ENCODE measurements around the gene RDM1.

Gene RDM1

GRCh38 chr17:35909408-35909807 is 21.2 kb downstream of the RDM1 start:
- no peak for DNase-seq (ENCODE audit: low read depth)
- H3K4me3 ChIP-seq (ENCODE audit: low read length) = no peak overlapping the region
- TF ChIP-seq, protein P1, sequence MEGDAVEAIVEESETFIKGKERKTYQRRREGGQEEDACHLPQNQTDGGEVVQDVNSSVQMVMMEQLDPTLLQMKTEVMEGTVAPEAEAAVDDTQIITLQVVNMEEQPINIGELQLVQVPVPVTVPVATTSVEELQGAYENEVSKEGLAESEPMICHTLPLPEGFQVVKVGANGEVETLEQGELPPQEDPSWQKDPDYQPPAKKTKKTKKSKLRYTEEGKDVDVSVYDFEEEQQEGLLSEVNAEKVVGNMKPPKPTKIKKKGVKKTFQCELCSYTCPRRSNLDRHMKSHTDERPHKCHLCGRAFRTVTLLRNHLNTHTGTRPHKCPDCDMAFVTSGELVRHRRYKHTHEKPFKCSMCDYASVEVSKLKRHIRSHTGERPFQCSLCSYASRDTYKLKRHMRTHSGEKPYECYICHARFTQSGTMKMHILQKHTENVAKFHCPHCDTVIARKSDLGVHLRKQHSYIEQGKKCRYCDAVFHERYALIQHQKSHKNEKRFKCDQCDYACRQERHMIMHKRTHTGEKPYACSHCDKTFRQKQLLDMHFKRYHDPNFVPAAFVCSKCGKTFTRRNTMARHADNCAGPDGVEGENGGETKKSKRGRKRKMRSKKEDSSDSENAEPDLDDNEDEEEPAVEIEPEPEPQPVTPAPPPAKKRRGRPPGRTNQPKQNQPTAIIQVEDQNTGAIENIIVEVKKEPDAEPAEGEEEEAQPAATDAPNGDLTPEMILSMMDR (IDR thresholded peaks at IDR 0.05; ENCODE audit: insufficient read depth, low read depth, low read length, missing control alignments) = no peak

DNA sequence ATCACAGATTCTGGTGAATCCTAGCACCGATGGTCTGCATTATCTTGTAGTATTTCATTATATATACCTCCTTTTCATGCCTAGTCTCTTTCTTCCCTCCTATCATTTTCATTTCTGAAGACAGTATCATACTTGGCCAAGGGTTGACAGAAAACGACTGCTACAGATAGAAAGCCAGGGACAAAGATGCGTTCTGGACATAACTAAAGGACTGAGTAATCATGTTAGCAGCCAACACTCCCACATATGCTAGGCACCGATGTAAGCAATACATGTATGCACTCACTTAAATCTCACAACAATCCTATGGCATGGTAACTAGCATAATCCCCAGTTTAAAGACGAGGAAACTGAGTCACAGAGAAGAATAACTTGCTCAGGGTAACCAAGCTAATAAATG is 22.9 kb downstream of the RDM1 start:
- TF ChIP-seq, protein P1 (IDR thresholded peaks at IDR 0.05; ENCODE audit: insufficient read depth, low read depth, low read length, missing control alignments) = no peak

GRCh38 chr17:35906926-35907637 is 23.5 kb downstream of the RDM1 start:
- H3K4me3 ChIP-seq (ENCODE audit: low read length) = no peak overlapping the region
- DNase-seq (ENCODE audit: low read depth) = no peak
- TF ChIP-seq, protein P1 (IDR thresholded peaks at IDR 0.05; ENCODE audit: insufficient read depth, low read depth, low read length, missing control alignments) = no peak

More for the DNA sequence above, 22.9 kb downstream of the RDM1 start:
- no peak for DNase-seq (ENCODE audit: low read depth)
- no peak overlapping the region for H3K4me3 ChIP-seq (ENCODE audit: low read length)

DNA sequence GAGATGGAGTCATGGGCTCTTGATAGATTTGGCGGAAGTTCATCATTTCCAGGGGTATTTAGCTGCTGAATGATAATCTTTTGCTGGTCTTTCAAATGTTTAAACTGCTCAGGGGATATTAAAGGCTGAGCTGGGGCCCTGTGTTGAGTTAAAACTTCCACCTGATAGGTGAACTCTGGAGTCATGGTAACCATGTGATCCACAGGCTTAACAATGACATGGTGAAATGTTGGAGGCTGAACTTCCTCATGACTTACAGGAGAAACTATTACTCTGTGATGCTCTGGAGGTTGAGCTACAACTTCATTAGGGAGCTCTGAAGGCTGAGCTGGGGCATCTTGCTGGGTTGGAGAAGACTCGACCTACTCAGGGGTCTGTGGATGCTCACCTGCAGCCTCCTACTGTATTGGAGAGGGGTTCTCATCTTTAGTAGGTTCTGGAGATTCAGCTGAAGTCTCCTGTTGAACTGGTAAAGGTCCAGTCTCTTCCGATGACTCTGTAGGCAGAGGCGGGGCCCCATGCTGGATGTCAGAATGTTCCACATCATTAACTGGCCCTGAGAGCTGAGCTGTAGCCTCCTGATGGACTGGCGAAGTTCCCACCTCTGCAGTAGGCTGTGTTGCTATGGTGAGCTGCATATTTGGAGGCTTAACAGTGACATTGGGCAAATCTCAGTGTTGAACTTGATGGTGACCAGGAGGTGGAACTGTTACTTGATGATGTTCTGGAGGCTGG is 24.2 kb downstream of the RDM1 start:
- TF ChIP-seq, protein P1 (IDR thresholded peaks at IDR 0.05; ENCODE audit: insufficient read depth, low read depth, low read length, missing control alignments) = no peak
- no peak for DNase-seq (ENCODE audit: low read depth)
- H3K4me3 ChIP-seq (ENCODE audit: low read length) = no peak overlapping the region

DNA sequence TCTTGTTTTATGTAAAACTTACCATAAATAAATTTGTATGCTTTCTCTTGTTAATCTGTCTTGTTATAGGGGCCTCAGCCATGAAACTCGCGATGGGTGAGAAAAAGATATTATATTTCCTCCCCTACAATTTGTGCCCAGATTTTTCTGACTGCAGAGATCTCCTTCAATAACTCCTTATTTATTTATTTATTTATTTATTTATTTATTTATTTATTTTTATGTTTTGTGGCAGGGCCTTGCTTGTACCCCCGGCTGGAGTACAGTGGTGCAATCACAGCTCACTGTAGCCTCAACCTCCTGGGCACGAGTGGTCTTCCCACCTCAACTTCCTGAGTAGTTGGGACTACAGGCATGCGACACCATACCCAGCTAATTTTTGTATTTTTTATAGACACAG is 27.1 kb downstream of the RDM1 start:
- TF ChIP-seq, protein P1 (IDR thresholded peaks at IDR 0.05; ENCODE audit: insufficient read depth, low read depth, low read length, missing control alignments) = no peak
- no peak overlapping the region for H3K4me3 ChIP-seq (ENCODE audit: low read length)

GRCh38 chr17:35901631-35902175 is 28.9 kb downstream of the RDM1 start:
- no peak overlapping the region for H3K4me3 ChIP-seq (ENCODE audit: low read length)
- TF ChIP-seq, protein P1 (IDR thresholded peaks at IDR 0.05; ENCODE audit: insufficient read depth, low read depth, low read length, missing control alignments) = no peak
- DNase-seq (ENCODE audit: low read depth) = no peak

More for the DNA sequence above, 27.1 kb downstream of the RDM1 start:
- DNase-seq (ENCODE audit: low read depth) = no peak

Data from epithelial cell of esophagus (primary cell).